NCI-H1930 (cell line): ENCODE results near the gene AK2.
"Not testable (repeated sequence)": the region's sequence is repeated elsewhere in the genome, so short reads cannot be mapped to it uniquely, and the experiment has no call there.

ENCODE experiments used
- DNase-seq, 2 experiments: peaks; one replicate each; lab custom pipeline; 2025; lab: John Stamatoyannopoulos, UW

Gene AK2

DNA sequence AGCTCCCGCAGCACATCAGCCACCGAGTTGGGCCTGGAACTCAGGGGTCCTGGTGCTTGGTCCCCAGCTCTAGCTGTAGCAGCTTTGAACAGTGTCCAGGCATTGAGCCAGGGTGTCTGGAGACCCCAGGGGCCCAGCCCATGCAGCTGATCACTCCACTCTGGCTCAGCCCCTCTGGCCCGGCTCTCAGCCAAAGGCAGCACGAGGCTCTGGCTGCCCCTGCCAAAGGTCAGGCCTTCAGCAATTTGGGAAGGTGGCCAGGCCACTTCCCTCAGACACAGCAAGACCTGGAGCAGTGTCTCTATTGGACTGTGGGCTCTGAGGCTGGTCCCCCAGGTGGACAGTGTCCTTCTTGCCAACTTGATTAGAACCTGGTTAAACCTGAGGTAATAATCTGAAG, 37.7 kb downstream of the AK2 start:
- DNase-seq = no peak

GRCh38 chr1:32998064-32998463, 38.6 kb downstream of the AK2 start:
- no peak for DNase-seq

DNA sequence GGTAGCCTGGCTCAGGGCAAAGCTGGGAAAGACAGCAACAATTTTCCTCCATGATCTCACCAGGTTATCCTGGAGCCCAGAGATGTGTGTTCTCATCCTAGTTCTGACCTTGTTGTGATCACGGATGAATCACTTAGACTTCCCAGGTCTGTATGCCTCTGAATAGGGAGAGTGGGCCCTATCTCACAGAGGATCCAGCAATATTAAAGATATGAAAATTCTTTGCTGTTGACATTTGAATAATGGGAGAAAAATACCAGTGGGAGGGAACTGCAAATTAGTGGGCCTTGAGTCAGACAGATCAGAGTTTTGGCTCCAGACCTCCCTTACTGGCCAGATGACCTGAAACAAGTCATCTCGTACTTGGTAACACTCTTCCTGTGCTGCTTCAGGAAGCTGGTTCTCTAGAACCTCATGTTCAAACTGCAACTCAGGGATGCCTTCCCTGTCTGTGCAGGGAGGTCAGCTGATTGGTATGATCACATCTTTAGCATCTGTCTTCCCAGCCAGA, 39.2 kb downstream of the AK2 start:
- no peak for DNase-seq

DNA sequence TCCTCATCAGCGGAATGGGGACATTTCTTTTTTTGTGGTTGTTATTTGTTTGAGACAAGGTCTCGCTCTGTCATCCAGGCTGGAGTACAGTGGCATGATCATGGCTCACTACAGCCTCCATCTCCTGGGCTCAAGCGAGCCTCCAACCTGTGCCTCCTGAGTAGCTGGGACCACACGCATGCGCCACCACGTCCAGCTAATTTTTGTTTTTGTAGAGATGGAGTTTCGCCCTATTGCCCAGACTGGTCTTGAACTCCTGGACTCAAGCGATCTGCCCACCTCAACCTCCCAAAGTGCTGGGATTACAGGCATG, 43.4 kb downstream of the AK2 start:
- DNase-seq = not testable (repeated sequence)

DNA sequence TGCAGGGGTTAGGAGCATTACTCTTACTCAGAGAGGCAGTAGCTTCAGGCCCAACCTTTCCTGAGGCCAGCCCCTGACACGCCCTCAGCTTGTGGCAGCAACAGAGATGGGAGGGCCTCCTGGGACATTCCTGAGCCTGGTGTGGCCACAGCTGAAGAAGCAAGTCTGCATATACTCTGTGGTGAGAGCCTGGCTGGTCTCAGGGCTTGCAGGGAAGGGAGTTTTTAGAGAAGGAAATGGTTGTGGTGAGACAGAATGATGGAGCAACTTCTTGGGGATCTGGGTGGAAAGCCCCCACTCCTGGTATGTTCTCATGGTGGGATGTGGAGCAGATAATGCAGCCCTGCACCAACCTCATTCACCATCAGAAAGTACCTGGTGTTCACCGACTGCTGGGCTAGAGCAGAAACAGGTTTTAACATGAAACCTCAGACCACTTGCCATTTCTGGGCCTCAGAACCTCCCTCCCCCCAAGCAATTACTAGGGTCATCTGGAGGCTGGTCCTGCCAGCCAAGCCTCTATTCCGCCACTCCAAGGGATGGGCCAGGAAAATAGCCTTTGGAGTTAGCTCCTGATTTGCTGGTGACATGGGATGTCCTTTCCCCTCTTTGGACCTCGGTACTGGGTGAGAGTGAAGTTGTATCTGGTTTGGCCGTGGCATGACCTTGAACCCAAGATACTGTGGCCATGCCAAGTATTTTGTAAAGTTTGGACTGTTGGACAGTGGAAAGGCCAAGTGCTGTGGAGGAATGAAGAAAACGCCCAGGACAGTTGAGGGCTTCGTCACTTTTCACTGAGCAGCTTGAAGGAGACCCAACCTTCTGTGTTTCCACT, 44.0 kb downstream of the AK2 start:
- no peak for DNase-seq

DNA sequence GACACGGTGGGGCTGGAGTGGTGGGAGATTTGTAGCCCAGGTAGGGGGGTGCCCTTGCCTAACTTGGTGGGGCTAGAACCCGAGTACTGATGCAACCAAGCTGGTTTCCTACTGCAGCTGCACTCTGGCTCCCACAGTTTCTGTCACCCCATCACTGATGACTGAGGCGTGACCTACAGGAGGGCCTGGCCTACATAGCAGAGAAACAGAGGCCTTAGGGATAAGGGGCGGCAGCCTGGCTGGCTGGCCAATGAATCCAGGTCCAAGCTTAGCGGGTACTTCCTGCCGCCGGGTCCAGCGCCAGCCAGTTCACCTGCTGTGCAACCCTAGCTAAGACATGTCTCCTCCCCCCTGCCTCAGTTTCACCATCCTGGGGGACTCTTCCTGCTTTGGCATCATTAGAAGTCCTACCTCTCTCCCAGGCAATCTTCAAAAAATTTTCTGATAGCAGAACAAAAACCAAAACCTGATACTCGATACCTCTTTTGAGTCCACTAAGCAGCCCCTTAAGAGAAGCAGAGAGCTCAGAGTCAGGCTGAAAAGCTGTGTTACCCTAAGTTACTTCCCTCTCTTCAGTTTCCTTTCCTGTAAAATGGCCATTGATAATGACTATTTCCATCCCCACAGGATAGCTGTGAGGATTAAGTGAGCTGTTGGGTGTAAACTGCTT, 44.7 kb downstream of the AK2 start:
- no peak for DNase-seq

- DNase-seq = no peak
These were observed 45.3 kb downstream of the AK2 start for GRCh38 chr1:32991386-32991785.

GRCh38 chr1:32990887-32991286, 45.8 kb downstream of the AK2 start:
- DNase-seq = no peak

- DNase-seq = no peak
These were observed 47.3 kb downstream of the AK2 start for GRCh38 chr1:32989160-32990050.

DNA sequence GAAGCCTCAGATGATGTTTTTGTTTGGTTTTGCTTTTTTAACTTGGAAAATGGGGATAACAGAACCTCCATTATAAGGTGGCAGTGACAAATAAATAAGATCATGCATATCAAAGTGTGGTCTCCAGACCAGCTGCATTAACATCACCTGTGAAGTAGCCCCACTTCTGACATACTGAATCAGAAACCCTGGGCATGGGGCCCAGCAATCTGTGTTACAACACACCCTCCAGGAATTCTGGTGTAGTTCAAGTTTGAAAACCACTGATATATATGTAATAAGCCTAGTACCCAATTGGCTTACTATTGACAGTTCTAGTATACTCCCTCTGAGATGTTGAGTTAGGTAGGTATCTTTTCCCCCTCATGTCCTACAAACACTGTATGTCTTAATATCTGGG, 48.0 kb downstream of the AK2 start:
- no peak for DNase-seq

DNA sequence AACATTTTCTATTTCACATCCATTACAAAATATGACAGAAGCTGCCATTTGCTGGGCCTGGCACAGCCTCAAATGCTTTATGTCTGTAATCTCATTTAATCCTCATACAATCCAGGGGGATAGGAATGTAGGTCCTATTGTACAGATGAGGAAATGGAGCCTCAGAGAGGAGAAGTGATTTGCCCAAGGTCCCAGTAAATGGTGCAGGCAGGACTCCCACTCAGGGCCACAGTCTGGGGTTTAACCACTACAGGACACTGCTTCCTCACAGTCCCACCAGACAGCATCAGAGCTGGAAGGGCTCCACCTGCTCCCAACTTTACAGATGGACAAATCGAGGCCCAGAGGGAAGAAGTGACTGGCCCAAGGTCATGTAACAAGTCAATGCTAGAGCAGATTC, 51.5 kb downstream of the AK2 start:
- DNase-seq = no peak

DNA sequence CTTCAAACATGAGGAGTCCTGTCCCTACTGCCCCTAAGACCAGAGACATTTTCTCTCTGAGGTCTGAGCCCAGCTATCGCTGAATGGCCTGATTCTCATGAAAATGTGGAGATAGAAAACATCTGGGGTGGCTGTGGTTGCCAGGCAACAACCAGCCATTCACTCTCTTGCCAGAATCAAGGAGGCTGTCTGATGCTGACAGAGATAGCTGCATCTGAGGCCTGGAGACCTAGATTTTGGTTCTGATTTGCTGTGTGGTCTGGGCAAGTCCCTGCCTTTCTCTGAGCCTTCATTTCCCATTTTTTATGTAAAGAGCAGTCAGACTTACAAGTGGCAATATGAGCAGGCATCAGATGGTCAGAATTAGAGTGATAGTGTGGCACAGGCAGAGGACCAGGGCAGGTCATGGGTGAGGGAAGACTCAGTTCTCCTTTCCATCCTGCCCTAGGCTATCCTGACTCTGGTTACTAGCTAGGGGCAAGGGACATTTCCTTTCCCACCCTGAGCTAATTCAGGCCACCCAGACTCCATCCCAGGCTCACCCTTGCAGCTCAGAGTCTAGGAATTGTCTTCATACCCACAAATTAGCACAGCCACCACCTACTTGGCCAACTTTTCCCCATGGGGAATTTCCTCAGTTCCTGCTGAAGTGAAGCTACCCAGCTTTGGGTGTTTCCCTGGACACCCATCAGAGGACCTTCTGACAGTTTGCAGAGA, 52.1 kb downstream of the AK2 start:
- no peak for DNase-seq

GRCh38 chr1:32984090-32984454, 52.6 kb downstream of the AK2 start:
- no peak for DNase-seq

DNA sequence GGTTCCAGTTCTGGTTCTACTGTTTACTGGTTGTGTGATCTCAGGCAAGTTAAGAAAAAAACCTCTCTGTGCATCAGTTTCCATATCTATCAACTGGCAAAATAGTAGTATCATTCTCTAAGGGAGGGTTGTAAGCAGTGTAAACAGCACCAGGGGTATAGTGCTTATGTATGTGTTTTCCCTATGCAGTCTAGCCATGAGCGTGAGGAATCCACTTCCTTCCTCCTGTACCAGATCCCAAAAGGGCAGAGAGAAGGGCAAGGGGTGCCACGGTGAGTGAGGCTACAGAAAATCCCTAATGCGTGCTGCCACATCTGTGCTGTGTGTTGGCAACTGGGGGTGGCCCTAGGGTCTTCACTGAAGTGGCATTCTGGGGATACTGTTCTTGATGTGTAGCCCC, 53.7 kb downstream of the AK2 start:
- DNase-seq = no peak

GRCh38 chr1:32981003-32981901, 55.4 kb downstream of the AK2 start:
- DNase-seq = no peak

DNA sequence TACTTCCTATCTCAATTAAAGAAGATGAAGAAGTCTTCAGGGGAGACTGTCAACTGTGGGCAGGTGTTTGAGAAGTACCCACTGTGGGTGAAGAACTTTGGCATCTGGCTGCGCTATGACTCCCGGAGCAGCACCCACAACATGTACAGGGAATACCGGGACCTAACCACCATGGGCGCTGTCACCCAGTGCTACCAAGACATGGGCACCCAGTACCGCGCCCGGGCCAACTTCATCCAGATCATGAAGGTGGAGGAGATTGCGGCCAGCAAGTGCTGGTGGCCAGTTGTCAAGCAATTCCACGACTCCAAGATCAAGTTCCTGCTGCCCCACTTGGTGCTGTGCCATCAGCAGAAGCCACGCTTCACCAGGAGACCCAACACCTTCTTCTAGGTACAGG, 56.6 kb downstream of the AK2 start:
- no peak for DNase-seq

DNA sequence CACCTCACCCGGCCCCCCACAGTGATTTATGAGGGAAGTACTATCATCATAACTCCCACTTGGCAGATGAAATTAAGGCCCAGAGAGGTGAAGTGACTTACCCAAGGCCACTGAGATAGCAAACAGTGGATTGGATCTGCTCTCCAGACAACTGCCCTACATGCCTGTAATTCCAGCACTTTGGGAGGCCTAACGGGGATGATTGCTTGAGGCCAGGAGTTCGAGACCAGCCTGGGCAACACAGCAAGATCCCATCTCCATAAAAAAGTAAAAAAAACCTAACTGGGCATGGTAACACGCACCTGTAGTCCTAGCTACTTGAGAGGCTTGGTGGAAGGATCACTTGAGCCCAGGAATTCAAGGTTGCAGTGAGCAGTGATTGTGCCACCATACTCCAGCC, 57.8 kb downstream of the AK2 start:
- no peak for DNase-seq

- no peak for DNase-seq
These were observed 59.1 kb downstream of the AK2 start for GRCh38 chr1:32977546-32978087.

- not testable (repeated sequence) for DNase-seq
These were observed 61.6 kb downstream of the AK2 start for GRCh38 chr1:32975055-32975454.

DNA sequence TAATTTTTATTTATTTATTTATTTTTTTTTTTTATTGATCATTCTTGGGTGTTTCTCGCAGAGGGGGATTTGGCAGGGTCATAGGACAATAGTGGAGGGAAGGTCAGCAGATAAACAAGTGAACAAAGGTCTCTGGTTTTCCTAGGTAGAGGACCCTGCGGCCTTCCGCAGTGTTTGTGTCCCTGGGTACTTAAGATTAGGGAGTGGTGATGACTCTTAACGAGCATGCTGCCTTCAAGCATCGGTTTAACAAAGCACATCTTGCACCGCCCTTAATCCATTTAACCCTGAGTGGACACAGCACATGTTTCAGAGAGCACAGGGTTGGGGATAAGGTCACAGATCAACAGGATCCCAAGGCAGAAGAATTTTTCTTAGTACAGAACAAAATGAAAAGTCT, 63.2 kb downstream of the AK2 start:
- DNase-seq = not testable (repeated sequence)
